Measurements from ENCODE around the gene TMEM184B.

The TMEM184B gene

DNA sequence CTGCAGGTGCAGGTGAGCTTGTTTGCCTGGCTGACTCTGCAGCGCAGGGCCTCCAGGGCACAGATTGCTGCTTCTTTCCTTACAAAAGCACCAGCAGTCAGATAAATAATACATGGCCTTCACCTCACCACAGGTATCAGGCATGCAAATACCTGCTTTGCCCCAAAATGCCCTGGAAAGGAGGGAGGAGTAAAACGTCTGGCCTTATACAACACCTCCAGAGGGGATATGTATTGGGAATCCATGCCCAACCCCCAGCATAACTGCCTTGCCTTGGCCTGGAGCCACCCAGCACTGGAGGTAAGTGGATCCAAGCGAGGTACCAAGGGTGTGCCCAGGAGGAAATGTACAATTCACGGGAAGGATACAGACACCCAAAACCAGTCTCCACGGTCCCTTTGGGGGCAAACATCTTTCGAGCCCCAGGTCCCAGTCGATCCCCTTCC is 860 bp downstream of the TMEM184B start:
- DNase-seq = no peak

DNA sequence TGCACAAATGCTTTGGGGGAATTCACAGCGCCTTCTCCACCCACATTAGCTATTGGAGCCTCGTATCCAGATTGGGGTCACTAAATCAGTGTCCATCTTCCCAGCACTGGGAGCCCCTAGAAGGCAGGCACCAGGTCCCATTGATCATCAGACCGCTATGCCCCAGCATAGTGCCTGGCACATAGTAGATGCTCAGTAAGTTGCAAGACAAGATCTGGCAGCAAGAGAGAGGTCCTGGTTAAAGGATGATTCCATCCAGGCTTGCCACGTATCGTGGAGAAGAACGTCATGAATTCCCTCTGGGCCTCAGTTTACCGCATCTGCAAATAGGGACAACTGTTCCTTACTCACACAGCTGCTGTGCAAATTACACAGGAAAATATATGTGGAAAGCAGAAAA is 1.7 kb downstream of the TMEM184B start:
- DNase-seq = no peak

DNA sequence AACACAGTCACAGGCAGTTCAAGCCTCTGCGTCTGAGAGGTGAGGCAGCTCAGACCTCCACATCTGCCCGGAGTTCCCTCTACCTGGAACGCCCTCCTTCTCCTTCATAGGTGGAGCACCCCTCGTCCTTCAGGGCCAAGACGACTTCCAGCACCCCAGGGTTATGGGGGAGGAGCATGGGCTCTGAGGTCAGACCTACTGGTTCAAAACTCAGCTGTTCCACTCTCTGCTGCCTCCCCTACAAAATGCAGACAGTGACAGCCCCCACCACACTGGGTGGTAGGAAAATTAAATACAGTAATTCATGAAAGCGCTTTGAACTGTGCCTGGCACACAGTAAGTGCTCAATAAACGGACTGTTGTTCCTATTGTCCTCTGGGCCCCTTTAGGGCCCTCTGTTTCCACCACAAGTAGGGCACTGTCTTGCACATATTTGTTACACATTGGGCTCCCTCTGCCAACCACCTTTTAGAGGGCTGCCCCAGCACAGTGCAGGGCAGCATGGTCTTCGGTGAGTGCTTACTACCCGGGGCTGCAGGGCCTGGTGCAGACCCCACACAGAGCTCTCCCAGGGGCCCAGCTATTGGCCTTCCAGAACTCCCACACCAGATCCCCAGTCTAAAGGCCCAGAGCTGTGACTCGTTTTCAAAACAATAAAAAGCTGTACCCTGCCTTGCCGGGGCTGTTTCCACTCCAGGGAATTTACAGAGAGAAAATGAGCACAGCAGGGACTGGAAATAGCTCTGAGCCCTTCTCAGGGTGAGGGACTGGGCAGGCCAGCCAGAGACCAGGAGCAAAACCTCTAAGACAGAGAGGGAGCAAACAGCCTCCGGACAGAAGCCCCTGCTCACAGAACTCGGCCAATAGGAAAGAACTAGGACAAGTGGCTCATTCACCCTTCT is 2.5 kb downstream of the TMEM184B start:
- DNase-seq = no peak

DNA sequence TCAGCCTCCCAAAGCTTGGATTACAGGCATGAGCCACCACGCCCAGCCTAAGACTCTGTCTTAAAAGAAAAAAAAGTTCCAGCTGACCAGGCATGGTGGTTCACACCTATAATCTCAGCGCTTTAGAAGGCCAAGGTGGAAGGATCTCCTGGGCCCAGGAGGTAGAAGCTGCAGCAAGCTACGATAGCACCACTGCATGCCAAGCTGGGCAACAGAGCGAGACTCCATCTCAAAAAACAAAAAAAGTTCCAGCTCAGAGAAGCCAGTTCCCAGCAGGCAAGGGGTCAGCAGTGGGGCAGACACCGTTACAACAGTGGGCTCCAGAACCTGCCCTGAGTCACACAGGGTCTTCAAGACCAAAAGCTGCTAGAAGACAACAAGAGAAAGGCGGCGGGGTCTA is 3.3 kb downstream of the TMEM184B start:
- no peak for DNase-seq

DNA sequence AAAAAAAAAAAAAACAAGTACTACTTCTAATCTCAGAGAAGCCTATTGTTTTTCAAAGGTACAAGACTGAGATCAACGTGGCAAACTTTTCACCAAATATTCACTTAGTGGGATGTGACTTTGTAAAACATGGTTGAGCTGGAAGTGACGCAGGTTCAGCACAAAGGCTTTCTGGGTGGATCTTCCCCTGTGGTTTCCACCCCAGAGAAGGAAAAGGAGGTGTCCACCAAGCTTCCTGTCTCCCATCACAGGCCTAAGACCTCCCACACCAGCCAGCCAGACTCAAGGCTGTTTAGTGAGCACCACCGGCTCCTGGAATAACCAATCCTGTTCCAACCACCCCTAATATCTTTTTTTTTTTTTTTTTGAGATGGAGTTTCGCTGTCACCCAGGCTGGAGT is 5.7 kb downstream of the TMEM184B start:
- peak; percentile 22 for DNase-seq

DNA sequence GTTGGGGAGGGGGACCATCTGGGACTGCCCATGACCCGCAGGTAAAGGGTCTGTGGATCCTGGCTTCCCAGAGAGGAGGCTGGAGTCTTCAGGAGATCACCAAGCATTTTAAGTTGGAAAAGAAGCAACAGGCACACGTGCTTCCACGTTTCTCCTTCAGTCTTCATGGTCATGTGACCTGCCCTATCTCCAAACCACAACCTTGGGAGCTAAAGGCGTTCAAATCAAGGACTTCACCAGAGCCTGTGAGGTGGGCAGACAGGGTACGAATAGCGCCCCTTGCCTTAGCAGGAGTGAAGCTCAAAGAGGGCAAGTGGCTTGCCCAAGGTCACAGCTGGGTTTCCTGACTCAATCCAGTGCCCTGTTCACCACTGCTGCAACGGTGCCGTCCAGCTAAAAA is 6.7 kb downstream of the TMEM184B start:
- DNase-seq = no peak

DNA sequence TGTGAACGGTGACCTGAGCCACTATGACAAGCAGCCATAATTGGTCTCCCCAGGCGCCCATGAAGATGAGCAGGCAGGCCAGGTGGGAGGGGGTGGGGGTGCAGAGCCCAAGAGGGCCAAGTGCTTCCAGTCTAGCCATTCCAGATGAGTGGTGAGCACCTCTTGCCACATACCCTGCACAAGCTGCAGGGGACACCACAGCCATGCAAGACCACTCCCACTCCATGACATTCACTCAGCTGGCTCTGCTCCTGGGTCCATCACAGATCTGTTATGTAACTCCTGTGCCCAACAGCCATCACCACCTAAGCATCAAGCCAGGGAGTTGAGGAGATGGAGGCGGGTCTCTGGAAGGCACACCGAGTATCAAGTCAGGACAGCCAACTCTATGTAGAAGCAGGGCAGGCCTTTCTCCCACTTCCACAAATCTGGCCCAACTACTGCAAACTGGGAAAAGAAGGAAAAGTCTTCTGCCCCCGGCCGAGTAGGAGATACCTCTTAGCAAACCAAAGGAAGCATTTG is 8.4 kb downstream of the TMEM184B start:
- no peak for DNase-seq

DNA sequence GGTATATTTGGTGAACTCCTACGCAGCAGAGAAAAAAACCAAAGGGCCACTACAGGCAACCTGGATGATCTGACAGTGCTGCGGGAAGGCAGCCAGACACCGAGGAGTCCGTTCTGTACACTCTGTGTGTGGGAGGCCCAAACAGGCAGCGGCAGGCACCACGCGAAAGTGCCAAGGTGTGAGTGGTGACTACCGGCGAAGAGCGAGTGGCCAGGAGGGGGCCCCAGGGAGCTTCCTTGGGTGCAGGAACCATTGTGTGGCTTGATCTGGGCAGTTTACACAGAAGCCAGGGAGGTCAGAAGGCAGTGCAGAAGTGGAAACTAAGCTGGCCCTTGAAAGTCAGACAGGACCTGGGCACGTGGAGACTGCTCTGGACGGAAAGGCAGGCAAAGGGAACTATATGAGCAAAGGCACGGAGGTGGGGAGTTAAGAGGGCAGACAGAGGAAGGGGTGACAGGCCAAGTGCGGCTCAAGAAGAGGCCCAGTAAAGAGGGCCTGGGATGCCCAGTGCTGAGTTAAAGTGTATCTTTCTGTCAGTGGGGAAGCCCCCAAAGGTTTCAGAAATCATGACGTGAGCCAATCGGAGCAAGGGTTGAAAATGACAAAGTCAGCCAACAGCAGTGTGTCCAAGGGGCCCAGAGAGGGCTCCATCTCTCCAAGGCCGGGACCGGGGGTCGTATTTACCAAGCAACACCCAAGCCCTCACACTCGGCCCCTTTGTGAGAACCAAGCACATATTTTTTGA is 10.6 kb downstream of the TMEM184B start:
- DNase-seq = peak; percentile 37

DNA sequence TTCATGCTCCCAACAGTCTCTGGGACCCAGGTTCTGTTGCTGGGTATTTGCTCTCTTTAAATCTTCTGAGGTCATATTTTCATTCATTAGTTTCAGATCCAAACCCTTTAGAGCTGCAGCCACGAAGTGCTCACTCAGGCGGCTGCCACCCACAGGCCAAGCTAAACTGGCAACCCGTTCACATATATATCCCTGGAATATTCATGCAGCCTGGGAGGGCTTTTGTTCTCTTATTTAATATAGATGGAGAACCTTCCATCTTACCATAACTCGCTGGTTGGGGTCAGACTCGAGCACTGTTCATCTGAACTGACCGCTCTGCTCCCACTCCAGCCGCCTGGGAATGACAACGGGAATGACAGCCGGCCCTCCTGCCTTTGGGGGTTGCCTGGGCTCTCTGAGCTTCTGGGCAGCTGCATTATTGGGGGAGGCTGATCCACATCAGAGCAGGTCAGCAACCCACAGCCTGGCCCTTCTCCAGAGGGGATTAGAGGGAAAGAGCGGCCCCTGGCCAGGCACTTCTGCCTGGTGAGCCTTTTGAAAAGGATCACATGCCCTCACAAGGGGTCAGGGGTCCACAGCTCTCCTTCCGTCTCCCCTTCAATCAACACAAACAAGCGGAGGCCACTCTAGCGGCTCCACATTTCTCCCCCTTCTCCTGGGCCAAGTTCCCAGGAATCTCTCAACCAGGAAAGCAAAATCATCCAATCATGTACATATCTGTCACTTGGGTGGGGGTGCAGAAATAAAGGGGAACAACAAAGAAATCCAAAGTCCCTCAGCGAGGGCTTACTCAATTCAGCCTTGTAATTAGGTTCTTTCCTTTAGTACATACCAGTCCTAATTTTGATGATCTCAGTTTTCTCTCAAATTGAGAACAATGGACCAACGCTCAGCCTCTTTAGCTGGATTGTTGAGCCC is 11.8 kb downstream of the TMEM184B start:
- DNase-seq = no peak

DNA sequence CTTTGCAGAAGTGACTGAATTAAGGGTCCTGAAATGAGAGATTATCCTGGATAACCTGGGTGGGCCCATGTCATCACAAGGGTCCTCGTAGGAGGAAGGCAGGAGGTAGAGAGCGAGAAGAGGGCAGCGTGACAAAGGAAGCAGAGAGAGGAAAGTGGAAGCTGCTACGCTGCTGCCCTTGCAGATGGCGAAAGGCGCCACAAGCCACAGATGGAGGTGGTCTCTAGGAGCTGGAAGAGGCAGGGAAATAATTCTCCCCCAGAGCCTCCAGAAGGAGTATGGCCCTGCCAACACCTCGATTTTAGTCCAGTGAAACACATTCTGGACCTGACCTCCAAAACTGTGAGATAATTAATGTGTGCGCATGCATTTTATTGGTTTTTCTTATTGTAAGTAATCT is 13.4 kb downstream of the TMEM184B start:
- DNase-seq = no peak

DNA sequence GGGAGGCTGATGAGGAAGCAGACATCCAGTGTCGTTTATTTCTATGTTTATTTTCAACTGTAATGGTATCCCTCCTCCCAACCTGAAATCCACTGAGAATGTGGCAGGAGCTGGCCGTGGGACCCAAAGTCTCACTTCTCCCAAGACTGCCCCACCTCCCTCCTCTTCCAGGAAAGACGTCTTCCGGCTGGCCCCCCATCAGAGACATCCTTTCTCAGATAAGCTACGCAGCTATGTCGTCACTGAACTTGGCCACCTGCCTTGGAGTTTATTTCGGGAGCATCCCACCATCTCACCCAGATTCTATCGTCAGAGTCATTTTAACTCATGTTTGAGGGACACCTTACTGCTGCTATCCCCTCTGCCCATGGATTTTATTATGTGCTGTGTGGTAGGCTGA is 13.9 kb downstream of the TMEM184B start:
- DNase-seq = no peak

DNA sequence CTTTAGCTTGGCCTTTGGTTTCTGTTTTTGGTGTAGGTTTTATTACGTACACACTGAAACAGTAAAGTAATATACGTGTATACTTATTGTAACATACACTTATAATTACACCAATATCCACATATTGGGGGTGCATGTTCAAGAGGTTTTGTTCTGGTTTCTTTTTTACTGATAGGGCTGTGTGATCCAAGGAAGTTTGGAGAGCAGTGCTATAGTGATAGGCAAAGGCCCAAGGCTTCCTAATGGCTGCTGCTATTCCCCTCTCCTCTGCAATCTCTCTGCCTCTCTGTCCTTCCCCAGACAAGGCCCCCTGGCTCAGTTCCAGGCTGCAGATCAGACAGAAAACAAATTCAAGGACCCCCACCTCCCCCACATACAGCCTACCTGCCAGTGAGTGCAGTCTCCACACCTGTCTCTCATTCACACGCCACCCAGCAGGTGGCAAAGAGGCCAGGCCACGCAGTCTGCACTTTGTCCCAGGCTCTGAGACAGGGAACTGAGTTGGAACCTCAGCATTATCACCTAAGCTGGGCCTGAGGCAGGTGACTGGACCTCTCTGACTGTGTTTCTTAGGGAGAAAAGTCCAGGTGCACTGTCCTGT is 15.1 kb downstream of the TMEM184B start:
- DNase-seq = no peak

DNA sequence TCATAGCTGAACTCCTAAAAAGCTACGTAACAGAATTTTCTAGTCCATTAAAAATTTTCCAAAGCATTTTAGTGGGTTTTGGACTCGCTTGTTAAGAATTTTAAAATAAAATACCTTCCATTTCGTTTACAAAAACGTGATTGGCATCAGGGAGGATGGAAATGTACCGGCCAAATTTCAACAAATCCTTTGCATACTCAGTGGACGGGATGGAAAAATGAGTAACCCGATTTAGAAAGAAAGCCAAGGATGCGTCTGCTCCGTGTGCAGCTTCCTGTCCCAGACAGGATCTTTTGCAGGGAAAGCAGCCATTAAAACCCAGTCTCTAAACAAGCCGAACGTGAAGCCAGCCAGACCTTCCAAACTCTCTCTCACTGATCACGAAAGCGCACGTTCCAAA is 15.6 kb downstream of the TMEM184B start:
- no peak for DNase-seq

DNA sequence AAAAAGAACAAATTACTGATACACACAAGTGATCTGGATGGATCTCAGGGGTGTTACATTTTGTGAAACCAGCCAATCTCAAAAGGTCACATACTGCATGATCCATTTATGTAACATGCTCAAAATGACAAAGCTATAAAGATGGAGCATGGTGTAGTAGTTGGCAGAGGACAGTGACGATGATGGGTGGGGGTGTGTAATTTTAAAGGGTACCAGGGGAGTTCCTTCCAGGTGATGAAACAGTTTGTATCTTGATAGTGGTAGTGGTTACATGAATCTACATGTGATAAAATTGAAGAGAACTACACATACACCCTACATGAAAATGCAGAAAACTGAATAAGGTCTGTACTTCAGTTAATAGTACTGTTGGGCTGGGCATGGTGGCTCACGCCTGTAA is 17.1 kb downstream of the TMEM184B start:
- DNase-seq = no peak

DNA sequence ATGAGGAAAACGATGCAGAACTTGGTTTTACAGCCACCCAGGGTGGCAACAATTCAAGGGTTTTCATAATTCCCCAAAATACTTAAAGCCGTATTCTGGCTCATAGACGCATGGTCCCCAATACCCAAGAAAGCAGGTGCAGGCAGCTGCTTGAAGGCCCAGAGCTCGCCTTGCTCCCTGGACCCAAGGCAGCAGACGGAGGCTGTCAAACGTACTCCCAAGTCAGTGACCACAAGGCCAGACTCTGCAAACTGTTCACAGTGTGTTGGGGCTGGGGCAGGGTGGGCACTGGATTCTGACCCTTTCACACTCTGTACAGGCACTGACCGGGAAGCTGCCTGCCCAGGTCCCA is 21.5 kb downstream of the TMEM184B start:
- no peak for DNase-seq

DNA sequence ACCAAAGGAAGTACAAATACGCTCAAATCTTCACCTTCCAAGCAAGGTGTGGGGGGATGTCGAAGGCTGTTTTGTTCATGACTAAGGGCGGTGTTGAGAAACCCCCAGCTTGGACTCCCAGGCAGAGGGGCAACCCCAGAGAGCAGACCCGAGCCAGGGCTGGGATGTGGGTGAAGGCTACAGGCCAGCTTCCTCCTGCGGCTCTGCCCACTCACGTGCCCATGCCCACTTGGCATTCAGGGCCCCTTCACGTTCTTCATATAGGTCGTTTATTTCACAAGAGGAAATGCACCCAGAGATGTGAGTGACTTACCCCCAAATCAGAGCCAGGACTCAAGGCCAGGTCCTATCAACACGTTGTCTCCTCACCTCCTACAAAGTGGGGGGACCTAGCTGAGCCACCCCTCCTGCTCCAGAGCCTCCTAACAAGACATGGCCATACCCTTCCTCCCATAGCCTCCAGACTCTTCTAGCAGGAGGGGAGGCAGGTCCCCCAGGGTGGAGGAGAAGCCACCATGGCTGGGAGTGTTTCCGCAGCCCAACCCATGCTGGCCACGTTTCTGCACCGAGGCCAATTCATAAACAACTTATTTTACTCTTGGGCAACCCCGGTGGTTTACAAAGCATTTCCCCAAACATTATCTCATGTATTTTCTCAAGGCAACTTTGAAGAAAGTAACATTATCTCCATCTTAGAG is 22.0 kb downstream of the TMEM184B start:
- no peak for DNase-seq

DNA sequence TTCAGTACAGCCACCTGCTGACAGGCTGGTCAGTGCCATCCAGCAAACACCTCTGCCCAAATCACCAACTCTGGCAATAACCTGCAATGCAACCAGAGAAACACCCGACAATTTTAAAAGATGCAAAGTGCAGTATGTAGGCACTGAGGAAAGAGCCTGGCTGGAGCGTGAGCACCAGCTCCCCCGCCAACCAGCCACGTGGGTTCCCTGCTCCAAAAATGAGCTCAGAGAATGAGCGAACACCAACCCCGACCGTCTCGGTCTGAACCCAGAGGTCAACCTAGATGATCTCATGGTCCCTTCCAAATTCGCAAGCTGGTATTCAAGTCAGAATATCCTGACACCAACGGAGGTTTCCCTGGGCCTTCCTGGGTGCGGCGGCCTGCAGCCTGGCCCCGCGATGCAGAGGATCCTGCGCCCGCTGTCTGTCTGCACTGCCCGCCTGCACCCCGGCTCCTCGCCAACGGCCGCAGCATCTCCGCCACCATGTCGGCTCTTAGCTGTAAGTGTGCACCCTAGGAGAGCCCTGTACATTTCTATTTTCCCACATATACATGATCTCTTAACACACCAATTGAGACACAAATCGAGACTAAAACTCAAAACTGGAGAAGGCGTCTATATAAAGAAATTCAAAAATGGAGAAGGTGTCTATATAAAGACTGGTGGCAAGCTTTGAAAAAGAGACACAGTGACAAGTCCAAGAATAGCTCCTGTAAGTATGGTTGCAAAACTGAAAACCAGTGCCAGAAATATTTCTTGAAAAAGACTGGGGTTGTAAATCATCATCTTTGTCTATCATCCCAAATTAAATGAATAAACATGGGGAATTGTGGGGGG is 22.8 kb downstream of the TMEM184B start:
- no peak for DNase-seq

DNA sequence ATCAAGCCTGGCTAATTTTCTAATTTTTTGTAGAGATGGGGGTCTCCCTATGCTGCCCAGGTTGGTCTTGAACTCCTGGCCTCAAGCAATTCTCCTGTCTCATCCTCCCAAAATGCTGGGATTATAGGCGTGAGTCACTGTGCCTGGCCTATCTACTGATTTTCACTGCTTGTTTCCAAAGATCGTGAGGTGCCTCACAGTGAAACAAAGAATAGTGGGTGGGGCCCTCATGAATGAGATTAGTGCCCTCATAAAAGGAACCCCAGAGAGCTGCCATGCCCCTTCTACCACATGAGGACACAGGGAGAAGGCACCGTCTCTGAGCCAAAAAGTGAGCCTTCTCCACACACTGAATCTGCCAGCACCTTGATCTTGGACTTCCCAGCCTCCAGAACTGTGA is 23.5 kb downstream of the TMEM184B start:
- DNase-seq = no peak

DNA sequence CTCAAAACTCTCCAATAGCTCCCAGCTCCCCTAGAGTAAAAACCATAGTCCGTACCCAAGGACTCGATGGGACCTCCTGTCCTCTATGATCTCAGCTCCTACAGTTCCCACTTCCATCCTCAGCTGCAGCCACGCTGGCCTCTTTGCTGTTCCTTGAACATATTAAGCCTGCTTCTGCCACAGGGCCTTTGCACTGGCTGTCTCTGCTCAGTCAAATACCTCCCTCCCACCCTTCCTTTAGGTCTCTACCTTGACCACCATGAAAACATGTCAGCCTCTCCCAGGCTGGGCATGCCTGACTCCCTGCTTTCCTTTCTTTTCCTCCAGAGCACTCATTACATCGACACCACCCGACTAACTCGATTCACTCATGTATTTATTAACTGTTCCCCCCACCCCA is 24.5 kb downstream of the TMEM184B start:
- DNase-seq = no peak

DNA sequence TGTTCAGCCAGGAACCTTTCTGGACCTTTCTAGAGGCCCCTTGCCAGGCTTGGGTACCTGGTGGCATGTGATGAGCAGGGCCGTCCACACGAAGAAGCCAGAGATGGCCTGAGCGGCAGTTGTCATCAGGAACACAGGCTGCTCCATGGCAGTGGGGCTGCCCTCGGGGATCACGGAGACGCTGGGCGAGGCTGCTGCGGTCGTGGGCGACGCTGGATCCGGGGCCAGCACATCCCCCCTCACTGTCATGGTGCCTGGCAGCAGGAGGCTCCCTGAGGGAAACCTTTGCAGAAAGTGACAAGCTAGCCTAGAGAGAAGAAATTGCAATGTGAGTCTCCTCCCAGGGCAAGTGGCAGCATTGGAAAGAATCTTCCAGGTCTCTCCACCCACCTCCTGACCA is 25.1 kb downstream of the TMEM184B start:
- no peak for DNase-seq

DNA sequence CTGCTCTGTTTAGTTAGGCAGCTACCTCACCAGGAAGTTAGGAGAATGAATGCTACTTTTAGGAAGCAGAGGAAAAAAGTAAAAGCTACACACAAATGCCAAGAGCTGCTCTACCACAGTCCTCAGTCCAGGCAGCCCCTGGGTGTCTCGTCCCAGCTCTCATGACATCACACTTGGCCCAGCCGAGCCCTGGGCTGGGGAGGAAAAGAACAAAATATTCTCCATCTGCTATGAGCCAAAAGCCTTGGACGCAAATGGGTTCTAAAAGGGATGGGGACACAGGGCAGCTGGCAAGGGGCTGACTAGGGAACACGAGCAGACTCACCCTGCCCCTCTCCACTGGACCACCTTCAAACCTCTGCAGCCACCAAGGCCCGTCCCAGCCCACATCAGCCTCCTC is 26.1 kb downstream of the TMEM184B start:
- no peak for DNase-seq

Data from stimulated activated naive CD4-positive, alpha-beta T cell treated with Interleukin-2 at 50 U/mL for 16 hours (primary cell).